CD4-positive, alpha-beta T cell treated with Interferon alpha-2 for 1 hour (primary cell): ENCODE measurements around the gene MAPK8IP1.

Source experiments
- DNase-seq, 2 donors: peaks; one replicate each; pipeline ENCODE4 v3.0.0-alpha.2; 2020 to 2022

MAPK8IP1 gene

DNA sequence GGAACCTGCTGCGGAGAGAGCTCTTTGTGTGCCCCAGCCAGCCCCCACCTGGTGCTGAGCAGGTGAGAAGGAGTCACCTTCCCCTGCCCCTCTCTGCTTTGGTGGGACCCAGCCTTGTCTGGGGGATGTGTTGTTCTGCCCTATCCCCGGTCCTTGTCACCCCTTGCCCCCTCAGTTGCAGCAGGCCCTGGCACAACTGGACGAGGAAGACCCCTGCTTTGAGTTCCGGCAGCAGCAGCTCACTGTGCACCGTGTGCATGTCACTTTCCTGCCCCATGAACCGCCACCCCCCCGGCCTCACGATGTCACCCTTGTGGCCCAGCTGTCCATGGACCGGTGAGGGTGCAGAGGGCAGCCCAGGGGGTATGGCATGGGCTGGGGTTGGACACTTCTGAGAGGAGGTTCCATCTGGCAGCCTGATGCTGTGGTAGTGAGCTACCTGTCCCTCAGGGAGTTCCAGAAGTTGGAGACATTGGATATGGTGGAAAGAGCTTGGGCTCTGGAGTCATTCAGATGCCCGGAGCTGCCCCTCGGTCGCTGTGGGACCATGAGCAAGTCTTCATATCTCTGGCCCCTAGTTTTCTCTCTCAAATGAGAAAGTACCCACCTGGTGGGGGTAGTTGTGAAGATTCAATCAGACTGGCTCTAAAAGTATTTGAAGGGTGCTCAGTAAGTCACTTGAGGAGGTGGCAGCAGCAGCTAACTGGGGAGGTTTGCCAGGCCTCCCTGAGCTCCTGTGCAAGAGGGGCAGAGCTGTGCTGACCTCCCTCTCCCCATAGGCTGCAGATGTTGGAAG lies 41.3 kb downstream of the MAPK8IP1 start:
- no peak for DNase-seq

DNA sequence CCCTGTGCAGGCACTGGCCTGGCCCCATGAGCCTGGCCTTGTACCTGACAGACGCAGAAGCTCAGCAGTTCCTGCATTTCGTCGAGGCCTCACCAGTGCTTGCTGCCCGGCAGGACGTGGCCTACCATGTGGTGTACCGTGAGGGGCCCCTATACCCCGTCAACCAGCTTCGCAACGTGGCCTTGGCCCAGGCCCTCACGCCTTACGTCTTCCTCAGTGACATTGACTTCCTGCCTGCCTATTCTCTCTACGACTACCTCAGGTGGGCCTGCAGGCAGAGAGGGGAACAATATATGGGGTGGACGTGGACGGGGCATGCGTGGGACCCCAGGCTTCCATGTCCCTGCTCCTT lies 41.9 kb downstream of the MAPK8IP1 start:
- no peak for DNase-seq

GRCh38 chr11:45927684-45928413 lies 42.4 kb downstream of the MAPK8IP1 start:
- no peak for DNase-seq

DNA sequence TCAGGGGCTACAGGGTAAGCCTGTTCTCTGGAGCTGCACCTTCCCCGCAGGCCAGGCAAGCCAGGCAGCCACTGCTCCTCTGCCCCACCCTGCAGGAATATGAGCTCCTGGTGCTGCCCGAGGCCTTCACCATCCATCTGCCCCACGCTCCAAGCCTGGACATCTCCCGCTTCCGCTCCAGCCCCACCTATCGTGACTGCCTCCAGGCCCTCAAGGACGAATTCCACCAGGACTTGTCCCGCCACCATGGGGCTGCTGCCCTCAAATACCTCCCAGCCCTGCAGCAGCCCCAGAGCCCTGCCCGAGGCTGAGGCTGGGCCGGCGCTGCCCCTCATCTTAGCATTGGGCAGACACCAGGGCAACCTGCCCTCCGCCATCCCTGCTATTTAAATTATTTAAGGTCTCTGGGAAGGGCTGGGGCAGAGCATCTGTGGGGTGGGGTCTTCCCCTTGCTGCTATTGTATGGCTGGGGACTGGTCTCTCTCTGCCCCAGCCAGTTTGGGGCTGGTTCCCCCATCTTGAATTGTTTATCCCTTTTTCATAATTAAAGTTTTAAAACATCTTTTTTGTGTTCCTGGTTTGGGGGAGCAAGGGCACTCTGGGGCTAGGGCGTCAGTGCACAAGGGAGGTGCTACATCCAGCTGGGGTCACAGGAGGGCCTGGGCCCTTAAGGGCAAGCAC lies 43.2 kb downstream of the MAPK8IP1 start:
- DNase-seq, result no peak

- DNase-seq, result no peak
Measured at GRCh38 chr11:45929486-45930030, 44.1 kb downstream of the MAPK8IP1 start.

- peak; percentile 59 to 80 for DNase-seq
Measured at GRCh38 chr11:45930031-45930794, 44.8 kb downstream of the MAPK8IP1 start.

DNA sequence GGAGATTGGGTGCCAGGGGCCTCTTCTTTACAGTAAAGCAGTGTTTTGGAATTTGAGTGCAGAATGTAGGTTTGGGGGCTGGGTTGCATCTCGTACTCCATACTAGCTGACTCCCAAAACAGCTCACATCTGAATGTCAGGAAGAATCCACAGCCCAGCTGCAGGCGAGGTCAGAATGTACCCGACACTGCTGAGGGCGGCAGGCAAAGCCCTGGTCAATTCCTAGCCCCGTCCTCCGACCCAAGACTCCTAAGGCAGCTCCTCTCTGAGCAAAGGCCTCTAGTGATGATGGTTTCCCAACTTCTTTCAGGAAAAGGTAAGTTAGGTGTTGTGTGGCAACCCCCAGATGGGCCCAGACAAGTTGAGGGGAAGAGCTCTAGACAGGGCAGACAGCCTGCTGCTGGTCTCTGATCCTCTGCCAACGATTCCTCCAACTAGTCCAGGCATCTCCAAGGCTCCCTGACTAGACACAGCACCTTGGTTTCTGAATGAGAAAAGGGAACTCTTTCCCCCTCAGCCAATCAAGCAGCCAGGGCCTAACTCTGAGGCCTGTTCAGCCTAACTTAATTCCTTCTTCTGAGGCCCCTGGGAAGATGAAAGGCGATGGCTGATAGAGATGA lies 45.6 kb downstream of the MAPK8IP1 start:
- no peak for DNase-seq

- no peak for DNase-seq
Measured at GRCh38 chr11:45931739-45932138, 46.3 kb downstream of the MAPK8IP1 start.

DNA sequence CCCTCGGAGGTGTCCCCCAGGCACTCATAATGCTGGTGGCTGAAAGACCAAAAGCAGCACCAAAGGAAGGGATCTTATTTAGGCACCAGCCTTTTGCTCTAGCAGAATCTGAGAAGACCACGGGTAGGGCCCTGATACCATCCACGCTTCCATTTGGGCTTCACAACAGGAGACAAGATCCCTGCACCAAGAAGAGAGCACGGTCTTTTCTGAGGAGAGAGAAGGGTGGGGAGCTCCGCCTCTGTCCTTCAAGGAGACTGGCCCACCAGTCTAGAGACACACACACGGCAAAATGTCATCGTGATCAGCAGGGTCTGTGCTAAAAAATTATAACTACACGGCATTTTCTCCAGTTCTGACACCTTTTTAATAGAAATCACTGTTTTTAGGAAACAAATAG lies 46.8 kb downstream of the MAPK8IP1 start:
- DNase-seq, result no peak

DNA sequence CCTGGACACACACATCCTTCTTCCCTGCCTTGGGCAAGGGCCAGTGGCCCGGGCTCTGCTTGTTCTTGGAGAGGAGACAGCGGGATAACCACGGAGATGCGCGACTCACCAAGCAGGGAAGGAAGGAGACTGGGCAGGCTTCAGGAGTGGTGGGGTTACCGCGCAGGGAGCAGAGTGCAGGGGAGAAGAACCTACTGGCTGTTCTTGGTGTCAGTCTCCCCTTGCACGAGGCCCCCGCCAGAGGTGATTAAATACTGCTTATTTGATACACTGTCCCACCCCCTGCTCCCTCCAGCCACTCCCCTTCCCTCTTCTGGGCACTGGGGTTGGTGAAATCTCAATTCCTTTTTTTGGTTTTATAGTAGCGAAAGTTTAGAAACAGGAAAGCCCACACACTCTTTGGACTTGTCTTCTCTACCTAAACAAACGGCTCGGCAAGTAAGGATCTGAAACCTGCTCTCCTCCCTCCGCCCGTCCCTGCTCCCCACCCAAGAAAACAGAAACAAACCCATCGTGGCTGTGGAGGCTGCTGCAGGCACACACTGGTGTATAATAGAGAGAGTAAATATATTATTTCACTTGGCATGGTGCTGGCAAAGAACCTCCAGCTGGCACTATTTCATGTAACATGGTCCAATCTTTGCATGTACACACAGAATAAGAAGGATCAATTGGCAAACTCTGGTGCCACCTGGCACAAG lies 47.8 kb downstream of the MAPK8IP1 start:
- peak in 1 of 2 donors; percentile 60 for DNase-seq

GRCh38 chr11:45933846-45934579 lies 48.6 kb downstream of the MAPK8IP1 start:
- DNase-seq, result no peak

GRCh38 chr11:45934580-45935318 lies 49.3 kb downstream of the MAPK8IP1 start:
- DNase-seq, result no peak

GRCh38 chr11:45935349-45936064 lies 50.1 kb downstream of the MAPK8IP1 start:
- DNase-seq, result no peak

DNA sequence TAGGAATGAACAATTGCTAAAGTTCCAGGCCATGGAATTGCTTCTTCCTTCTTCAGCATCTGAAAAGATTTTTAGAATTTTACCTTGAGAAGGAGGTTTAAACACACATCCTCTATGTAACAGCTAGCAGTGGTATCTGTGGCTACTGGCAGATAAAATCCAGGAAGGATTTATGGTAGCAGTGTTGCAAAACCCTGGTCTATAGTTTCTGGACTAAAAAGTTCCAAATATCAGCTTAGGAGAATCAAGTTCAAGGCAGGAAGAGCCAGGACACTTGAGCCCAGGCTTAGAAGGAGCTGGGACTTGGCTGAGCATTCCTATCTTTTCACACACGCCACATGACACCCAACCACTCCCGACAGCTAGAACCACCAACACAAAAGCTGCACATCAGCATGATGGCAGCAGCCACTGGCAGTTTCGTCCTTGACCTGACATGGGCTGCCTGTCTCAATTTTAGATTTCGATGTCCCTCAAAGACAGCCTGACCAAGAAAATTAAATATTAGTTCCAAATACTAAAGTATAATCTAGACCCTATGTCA lies 51.1 kb downstream of the MAPK8IP1 start:
- DNase-seq, result no peak

GRCh38 chr11:45937916-45938315 lies 52.5 kb downstream of the MAPK8IP1 start:
- no peak for DNase-seq

DNA sequence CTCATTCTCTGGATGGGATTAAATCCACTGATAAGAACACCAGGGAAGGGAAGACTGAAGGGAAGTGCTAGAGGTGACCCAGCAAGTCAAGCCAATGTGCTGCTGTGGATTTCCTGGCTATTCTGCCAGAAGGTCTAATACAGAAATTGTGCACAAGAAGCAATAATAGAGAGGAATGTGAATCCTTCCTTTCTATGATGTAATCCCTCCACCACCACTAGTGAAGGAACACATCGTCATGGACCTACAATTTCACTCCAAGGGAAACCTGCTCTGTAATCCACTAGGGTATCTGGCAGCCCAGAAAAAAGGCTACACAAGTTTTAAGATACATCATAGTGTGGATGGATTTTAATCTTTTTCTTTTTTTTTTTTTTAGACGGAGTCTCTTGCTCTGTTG lies 54.4 kb downstream of the MAPK8IP1 start:
- no peak for DNase-seq

DNA sequence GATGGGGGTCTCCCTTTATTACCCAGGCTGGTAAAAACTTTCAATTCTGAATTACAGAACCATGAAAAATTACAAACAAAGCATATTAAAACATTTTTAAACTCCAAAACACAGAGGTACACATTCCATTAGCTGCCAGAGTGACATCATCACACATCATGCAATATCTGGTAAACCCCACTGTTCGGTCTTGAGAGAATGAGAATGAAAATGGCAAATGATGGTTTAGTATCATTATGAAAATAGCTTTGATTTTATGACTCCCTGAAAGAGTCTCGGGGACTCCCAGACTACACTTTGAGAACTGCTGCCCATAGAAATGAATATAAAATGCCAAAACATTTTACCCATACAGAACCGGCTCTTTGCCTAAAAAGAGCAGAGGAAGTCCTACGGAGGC lies 55.8 kb downstream of the MAPK8IP1 start:
- DNase-seq, result no peak

- DNase-seq, result no peak
Measured at GRCh38 chr11:45942381-45942780, 56.9 kb downstream of the MAPK8IP1 start.

- DNase-seq, result no peak
Measured at GRCh38 chr11:45945397-45945999, 60.0 kb downstream of the MAPK8IP1 start.
